ENCODE measurements around the gene SCAF8. TPM values are rescaled to one million over a fixed set of nuclear protein-coding genes. Genes with fewer than 3 reads are reported as not detected.

The SCAF8 gene
- polyA plus RNA-seq, 6 donors from 2014 or later = 11.2 to 25.4 (median 14.0) TPM

- no peak overlapping the region for H3K27ac Mint-ChIP-seq
- ATAC-seq (ENCODE audit: low read depth in 2 of 2) (no peak), DNase-seq (no peak)
- no peak overlapping the region for H3K4me3 Mint-ChIP-seq
- H3K4me1 Mint-ChIP-seq = peaks cover 23 to 33% (median 33%) of the 10 kb centered on the region in 3 donors
- no peaks in the 10 kb centered on the region for H3K27me3 Mint-ChIP-seq
- no peaks in the 10 kb centered on the region for H3K9me3 Mint-ChIP-seq
- no peaks in the 10 kb centered on the region for H3K36me3 Mint-ChIP-seq
These were observed 140.3 kb downstream of the SCAF8 start for GRCh38 chr6:154873546-154873945.

GRCh38 chr6:154874773-154875592 is 141.8 kb downstream of the SCAF8 start:
- no peak for ATAC-seq (ENCODE audit: low read depth in 2 of 2)
- Mint-ChIP-seq H3K4me3 (no peak overlapping the region), H3K27me3 (no peaks in the 10 kb centered on the region), H3K27ac (peak overlapping the region in 5 of 6 donors; percentile 41 to 85 (median 65)), H3K36me3 (no peaks in the 10 kb centered on the region), H3K9me3 (no peaks in the 10 kb centered on the region), H3K4me1 (peaks cover 23 to 33% (median 33%) of the 10 kb centered on the region in 3 donors)
- DNase-seq = no peak

GRCh38 chr6:154876486-154877280 is 143.5 kb downstream of the SCAF8 start:
- no peaks in the 10 kb centered on the region for H3K9me3 Mint-ChIP-seq
- no peaks in the 10 kb centered on the region for H3K27me3 Mint-ChIP-seq
- H3K4me1 Mint-ChIP-seq = peaks cover 23 to 33% (median 33%) of the 10 kb centered on the region in 3 donors
- H3K4me3 Mint-ChIP-seq = no peak overlapping the region
- peak overlapping the region in 2 of 6 donors; percentile 36 to 86 for H3K27ac Mint-ChIP-seq
- no peak for DNase-seq
- no peak for ATAC-seq (ENCODE audit: low read depth in 2 of 2)
- H3K36me3 Mint-ChIP-seq = no peaks in the 10 kb centered on the region

- no peak overlapping the region for H3K4me3 Mint-ChIP-seq
- peaks cover 23 to 28% (median 24%) of the 10 kb centered on the region in 3 donors for H3K4me1 Mint-ChIP-seq
- DNase-seq (no peak), ATAC-seq (ENCODE audit: low read depth in 2 of 2) (no peak)
- H3K36me3 Mint-ChIP-seq = peaks cover 5 to 11% of the 10 kb centered on the region in 2 donors
- H3K27me3 Mint-ChIP-seq = no peaks in the 10 kb centered on the region
- no peak overlapping the region for H3K27ac Mint-ChIP-seq
- H3K9me3 Mint-ChIP-seq = no peaks in the 10 kb centered on the region
These were observed 145.8 kb downstream of the SCAF8 start for GRCh38 chr6:154878871-154879491.

- H3K4me1 Mint-ChIP-seq = peaks cover 0 to 4% (median 0%) of the 10 kb centered on the region in 3 donors
- ATAC-seq (ENCODE audit: low read depth in 2 of 2) (no peak), DNase-seq (no peak)
- peaks cover 11 to 21% of the 10 kb centered on the region in 2 donors for H3K36me3 Mint-ChIP-seq
- no peak overlapping the region for H3K4me3 Mint-ChIP-seq
- no peaks in the 10 kb centered on the region for H3K27me3 Mint-ChIP-seq
- no peak overlapping the region for H3K27ac Mint-ChIP-seq
- peaks cover 0 to 1% (median 0%) of the 10 kb centered on the region in 7 donors for H3K9me3 Mint-ChIP-seq
These were observed 148.9 kb downstream of the SCAF8 start for GRCh38 chr6:154882107-154882506.

Other genes starting within 250 kb of the SCAF8 start
- gene CNKSR3, start 222.7 kb upstream of the SCAF8 start, polyA plus RNA-seq (ENCODE audit: low read depth in 6 of 6) = not detected

Measured in naive B cell (primary cell).